Stimulated activated CD8-positive, alpha-beta memory T cell treated with anti-CD3 and anti-CD28 coated beads, Interleukin-15, amount 100 ng/mL, for 24 hours (primary cell): Measurements from ENCODE around the gene TCHP.
"Not testable (repeated sequence)": the region's sequence is repeated elsewhere in the genome, so short reads cannot be mapped to it uniquely, and the experiment has no call there.

Experiments
- DNase-seq: peaks from one replicate; pipeline ENCODE4 v3.0.0-alpha.2; 2020; ENCODE audit warnings: low read depth

The TCHP gene

DNA sequence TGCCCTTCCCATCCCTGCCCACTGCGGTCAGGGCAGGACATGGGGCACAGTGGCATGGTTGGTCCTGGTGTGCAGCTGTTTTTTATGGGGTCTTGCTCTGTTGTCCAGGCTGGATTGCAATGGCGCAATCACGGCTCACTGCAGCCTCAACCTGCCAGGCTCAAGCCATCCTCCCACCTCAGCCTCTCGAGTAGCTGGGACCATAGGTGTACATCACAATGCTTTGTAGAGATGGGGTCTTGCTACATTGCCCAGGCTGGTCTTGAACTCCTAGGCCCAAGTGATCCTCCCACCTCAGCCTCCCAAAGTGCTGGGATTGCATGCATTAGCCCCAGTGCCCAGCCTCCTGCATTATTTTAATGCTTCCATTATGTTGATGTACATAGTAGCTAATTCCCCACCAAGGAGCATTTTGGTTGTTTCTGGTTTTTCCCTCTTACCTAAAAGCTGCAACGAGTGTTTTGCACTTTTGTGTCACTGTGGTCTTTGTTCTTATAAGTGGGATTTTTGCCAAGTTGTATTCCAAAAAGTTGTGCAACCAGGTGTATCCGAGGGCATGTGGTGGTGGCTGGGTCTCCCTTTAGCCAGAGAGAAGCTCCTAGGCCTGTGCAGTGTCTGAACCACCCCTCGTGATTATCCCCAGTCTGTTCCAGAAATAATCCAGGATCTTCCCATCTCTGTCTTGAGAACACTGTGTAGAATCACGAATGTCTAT is 10.3 kb downstream of the TCHP start:
- DNase-seq, result no peak

DNA sequence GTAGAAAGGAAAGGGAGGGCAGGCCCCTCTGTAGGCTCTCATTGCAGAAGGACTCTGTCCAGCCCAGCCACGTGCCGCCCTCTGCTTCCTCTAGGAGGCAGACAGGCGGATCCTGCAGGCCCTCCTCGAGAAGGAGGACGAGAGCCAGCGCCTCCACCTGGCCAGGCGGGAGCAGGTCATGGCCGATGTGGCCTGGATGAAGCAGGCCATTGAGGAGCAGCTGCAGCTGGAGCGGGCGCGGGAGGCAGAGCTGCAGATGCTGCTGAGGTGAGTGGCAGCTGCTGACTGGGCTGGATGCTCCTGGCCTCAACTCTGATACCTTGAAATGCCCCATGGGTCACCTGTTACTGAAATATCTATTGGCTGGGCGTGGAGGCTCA is 10.9 kb downstream of the TCHP start:
- no peak for DNase-seq

- no peak for DNase-seq
Observed at GRCh38 chr12:109912855-109913321, 12.8 kb downstream of the TCHP start.

GRCh38 chr12:109914461-109914860 is 14.4 kb downstream of the TCHP start:
- no peak for DNase-seq

DNA sequence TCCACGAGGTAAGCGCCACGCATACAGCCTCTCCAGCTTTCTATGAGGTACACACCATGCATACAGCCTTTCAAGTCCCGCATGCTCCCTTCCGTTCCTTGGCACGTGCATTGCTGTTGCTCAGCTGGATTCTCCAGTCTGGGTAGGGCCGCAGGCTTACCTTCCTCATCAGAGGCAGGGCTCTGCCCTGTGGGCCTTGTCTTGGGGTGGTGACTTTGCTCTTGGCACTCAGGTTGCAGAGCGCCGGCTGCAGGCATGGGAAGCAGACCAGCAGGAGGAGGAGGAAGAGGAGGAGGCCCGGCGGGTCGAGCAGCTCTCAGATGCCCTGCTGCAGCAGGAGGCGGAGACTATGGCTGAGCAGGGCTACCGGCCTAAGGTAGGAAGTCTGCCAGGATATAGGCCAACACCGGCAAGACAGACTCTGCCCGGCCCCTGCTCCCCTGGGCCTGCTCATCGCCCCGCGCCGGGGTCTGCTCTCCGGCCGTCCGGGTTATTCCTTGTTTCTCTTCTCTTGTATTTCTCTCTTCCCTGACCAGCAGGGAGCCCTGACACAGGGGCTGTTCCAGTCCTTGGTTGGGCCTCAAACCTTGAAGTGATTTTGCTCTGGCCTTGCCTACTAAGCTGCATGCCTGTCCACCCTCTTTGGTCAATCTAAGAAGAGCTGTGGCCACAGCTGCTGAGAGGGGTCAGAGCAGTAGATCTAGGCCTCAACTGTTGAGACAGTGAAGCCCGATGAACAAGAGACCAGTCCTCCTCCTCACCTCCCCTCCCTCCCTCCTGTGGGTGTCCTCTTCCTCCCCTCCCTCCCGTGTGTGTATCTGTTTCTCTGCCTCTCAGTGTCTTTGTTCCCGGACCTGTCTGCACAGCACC is 15.3 kb downstream of the TCHP start:
- DNase-seq, result no peak

GRCh38 chr12:109916045-109916444 is 16.0 kb downstream of the TCHP start:
- DNase-seq, result no peak

- DNase-seq, result no peak
Observed at GRCh38 chr12:109919456-109919855, 19.4 kb downstream of the TCHP start.

DNA sequence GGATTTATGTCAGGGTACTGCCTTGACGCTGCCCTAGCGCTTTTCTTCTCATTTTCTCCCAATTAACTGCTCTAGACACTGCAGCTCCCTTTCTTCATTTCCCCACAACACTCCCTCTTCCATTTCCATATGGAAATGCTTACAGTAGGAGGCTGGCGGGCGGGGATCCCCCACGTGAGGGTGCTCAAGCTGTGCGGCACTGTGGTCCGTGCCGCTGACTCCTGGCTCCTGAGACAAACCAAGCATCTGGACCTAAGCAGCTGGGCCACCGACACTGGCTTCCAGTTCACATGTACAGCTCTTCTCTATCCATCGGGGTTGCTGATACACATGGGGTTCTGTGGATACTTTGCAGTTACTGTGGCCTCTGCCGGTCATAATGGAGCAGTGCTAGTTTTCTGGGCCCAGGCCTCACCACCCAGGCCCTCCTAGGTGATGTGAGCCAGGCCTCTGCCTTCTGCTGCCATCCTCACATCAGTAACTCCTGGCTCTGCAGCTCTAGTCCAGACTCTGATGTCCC is 20.2 kb downstream of the TCHP start:
- no peak for DNase-seq

DNA sequence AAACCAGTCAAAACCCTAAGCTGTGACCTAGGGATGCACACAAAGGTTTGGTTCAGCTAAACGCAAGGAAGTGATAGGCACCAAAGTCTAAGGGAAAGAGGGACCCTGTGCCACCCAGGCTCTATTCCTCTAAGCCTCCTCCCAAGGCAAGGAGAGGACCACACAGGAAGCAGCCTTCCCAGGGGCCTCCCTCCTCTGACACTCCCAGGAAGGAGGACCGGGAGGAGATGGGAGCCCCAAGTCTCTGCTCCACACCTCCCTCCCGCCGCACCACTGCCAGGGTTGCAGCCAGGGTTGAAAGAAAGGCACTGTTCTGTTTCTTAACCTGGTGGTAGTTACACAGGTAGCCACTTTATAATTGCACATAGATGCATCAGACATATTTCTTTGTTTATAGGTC is 21.9 kb downstream of the TCHP start:
- no peak for DNase-seq

DNA sequence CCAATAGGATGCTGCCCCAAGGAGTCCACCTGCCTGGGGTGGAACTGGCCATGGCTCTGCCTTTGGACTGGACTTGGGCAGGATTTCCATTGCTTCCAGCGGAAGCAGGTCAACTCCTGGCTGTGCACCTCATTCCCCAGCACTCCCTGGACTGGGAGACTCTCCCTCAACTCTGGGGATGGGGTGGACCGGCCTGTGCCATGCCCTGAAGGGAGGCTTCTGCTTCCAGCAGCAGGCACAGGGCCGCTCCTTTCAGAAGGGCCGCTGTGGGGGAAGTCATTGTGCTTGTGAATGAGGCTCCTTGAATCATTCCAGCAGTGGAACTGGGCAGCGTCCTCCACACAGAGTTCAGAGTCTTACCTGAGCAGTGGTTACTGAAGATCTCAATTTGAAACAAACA is 23.0 kb downstream of the TCHP start:
- no peak for DNase-seq

GRCh38 chr12:109923481-109924245 is 23.6 kb downstream of the TCHP start:
- DNase-seq, result no peak

DNA sequence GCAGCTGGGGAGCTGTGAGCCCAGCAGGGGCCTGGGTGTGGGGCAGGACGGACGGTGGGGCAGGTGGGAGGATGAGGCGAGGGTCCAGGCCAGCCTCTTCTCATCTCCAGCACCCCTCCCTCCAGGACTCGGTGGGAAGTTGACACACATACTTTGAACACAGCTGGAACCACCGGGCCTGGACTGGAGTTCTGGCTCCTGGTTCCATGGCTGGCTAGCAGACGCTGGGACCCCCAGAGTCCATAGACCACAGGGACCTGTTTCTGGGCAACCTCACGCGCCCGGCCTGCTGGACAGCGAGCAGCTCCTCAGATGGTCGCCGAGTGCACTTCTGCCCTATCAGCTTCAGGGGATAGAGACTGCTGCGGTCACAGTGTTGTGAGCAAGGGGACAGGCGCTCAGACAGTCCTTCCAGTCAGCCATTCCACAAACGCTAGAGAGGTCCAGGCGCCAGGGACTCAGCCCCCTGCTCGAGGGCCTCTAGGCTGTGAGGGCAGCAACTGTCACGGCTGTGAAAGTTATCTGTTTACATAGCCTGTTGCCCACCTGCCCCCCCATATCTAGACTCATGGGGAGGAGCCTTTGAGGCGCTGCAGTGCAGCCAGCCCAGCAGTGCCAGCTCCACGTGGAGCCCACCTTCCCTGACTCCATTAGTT is 25.2 kb downstream of the TCHP start:
- DNase-seq, result no peak

- no peak for DNase-seq
Observed at GRCh38 chr12:109926016-109926415, 25.9 kb downstream of the TCHP start.

- DNase-seq, result no peak
Observed at GRCh38 chr12:109926488-109927210, 26.6 kb downstream of the TCHP start.

- no peak for DNase-seq
Observed at GRCh38 chr12:109927622-109928021, 27.5 kb downstream of the TCHP start.

GRCh38 chr12:109928058-109928656 is 28.1 kb downstream of the TCHP start:
- no peak for DNase-seq

- not testable (repeated sequence) for DNase-seq
Observed at GRCh38 chr12:109929326-109929725, 29.3 kb downstream of the TCHP start.

GRCh38 chr12:109930028-109930800 is 30.1 kb downstream of the TCHP start:
- DNase-seq, result no peak

- DNase-seq, result no peak
Observed at GRCh38 chr12:109931143-109931542, 31.1 kb downstream of the TCHP start.
